ENCODE data around the gene TMEM14B.
"Not testable (repeated sequence)": the region's sequence is repeated elsewhere in the genome, so short reads cannot be mapped to it uniquely, and the experiment has no call there.

TMEM14B gene

DNA sequence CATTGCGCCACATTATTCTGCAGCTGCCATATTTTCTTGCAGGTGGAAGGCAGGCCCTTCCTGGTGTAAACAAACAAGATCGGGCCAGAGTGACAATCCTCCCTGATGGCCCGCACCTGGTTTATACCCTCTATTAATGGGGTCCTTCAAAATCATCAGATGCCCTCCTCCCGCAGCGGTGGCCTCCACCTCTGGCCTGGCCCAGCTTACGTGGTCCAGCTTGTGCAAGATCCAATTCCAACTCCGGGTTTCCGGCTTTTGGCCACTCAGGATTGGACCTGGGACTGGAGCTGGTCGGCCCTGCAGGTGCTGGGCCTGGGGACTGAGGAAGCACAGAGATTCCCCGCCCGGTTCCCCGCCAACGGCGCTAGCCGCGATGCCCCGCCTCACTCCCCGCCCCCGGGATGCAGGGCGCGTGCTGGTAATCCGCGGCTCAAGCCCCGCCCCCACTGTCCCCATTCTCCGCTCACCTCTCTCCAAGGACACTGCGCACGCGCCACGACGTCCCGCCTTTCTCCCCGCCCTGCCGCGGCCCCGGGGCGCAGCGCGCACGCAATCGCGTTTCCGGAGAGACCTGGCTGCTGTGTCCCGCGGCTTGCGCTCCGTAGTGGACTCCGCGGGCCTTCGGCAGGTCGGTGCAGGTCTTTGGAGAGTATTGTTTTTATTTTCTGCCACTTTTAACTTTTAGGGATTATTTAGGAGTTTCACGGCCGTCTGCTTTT is at the start of gene TMEM14B:
TSS of gene TMEM14B (plus strand) at position 555 of the 722 bp plus-strand sequence. CDS start 1,441 bp downstream, outside the sequence.
- H3K4me1 ChIP-seq (ENCODE audit: control insufficient read depth in 1 of 2, insufficient read depth in 2 of 2, low read length in 2 of 2): peaks cover 25 to 26% of the 10 kb centered on the region in 2 donors
- no peaks in the 10 kb centered on the region for H3K9me3 ChIP-seq (ENCODE audit: control insufficient read depth in 1 of 2, low read length in 2 of 2)
- peak within 1 kb of the TSS; percentile 89 to 97 for H3K9ac ChIP-seq (ENCODE audit: low read depth in 1 of 2, low read length in 2 of 2)
- H3K27ac ChIP-seq (ENCODE audit: low read depth, low read length): peak within 1 kb of the TSS; percentile 52
- H3K36me3 ChIP-seq (ENCODE audit: control insufficient read depth in 1 of 2, insufficient read depth in 2 of 2, low read length in 2 of 2): peaks cover 0 to 15% of the 10 kb centered on the region in 2 donors
- H3K4me3 ChIP-seq (ENCODE audit: low read depth in 1 of 2, low read length in 2 of 2): peak within 1 kb of the TSS; percentile 80 to 98
- H3K27me3 ChIP-seq (ENCODE audit: control insufficient read depth in 1 of 2, insufficient read depth in 2 of 2, low read length in 2 of 2): no peaks in the 10 kb centered on the region

DNA sequence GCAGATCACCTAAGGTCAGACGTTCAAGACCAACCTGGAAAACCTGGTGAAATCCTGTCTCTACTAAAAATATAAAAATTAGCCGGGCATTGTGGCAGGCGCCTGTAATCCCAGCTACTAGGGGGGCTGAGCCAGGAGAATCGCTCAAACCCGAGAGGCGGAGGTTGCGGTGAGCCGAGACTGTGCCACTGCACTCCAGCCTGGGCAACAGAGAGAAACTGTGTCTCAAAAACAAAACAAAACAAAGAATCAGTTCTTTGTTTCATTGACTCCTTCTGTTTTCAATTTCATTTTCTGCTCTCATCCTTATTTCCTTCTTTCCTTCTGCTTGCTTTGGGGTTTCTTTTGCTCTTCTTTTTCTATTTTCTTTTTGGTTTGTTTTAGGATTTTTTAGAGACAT is 33.6 kb upstream of the TMEM14B start:
- peaks cover 3 to 9% of the 10 kb centered on the region in 2 donors for H3K9me3 ChIP-seq (ENCODE audit: control insufficient read depth in 1 of 2, low read length in 2 of 2)
- H3K36me3 ChIP-seq (ENCODE audit: control insufficient read depth in 1 of 2, insufficient read depth in 2 of 2, low read length in 2 of 2): peaks cover 0 to 9% of the 10 kb centered on the region in 2 donors
- no peak overlapping the region for H3K4me3 ChIP-seq (ENCODE audit: low read depth in 1 of 2, low read length in 2 of 2)
- H3K27ac ChIP-seq (ENCODE audit: low read depth, low read length): no peak overlapping the region
- no peaks in the 10 kb centered on the region for H3K4me1 ChIP-seq (ENCODE audit: control insufficient read depth in 1 of 2, insufficient read depth in 2 of 2, low read length in 2 of 2)
- no peak overlapping the region for H3K9ac ChIP-seq (ENCODE audit: low read depth in 1 of 2, low read length in 2 of 2)
- H3K27me3 ChIP-seq (ENCODE audit: control insufficient read depth in 1 of 2, insufficient read depth in 2 of 2, low read length in 2 of 2): no peaks in the 10 kb centered on the region

DNA sequence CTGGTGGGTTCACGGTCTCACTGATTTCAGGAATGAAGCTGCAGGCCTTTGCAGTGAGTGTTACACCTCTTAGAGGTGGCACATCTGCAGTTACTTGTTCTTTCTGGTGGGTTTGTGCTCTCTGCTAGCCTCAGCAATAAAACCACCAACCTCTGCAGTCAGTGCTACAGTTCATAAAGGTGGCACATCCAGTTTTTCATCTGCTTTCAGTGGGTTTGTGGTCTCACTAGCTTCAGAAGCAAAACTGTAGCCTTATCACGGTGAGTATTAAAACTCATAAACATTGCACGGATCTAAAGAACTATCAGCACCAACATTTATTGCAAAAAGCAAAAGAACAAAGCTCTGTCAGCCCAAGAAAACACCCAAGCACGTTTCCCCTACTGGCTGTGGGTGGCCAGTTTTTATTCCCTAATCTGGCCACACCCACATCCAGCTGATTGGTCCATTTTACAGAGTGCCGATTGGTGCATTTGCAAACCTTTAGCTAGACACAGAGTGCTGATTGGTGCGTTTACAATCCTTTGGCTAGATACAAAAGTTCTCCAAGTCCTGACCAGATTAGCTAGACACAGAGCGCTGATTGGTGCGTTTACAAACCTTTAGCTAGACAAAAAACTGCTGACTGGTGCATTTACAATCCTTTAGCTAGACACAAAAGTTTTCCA is 28.2 kb upstream of the TMEM14B start:
- H3K36me3 ChIP-seq (ENCODE audit: control insufficient read depth in 1 of 2, insufficient read depth in 2 of 2, low read length in 2 of 2): no peaks in the 10 kb centered on the region
- H3K9me3 ChIP-seq (ENCODE audit: control insufficient read depth in 1 of 2, low read length in 2 of 2): peaks cover 3 to 14% of the 10 kb centered on the region in 2 donors
- peak overlapping the region; percentile 64 to 82 for H3K4me3 ChIP-seq (ENCODE audit: low read depth in 1 of 2, low read length in 2 of 2)
- no peaks in the 10 kb centered on the region for H3K27me3 ChIP-seq (ENCODE audit: control insufficient read depth in 1 of 2, insufficient read depth in 2 of 2, low read length in 2 of 2)
- H3K27ac ChIP-seq (ENCODE audit: low read depth, low read length): no peak overlapping the region
- peaks cover 12 to 19% of the 10 kb centered on the region in 2 donors for H3K4me1 ChIP-seq (ENCODE audit: control insufficient read depth in 1 of 2, insufficient read depth in 2 of 2, low read length in 2 of 2)
- peak overlapping the region; percentile 58 to 85 for H3K9ac ChIP-seq (ENCODE audit: low read depth in 1 of 2, low read length in 2 of 2)

DNA sequence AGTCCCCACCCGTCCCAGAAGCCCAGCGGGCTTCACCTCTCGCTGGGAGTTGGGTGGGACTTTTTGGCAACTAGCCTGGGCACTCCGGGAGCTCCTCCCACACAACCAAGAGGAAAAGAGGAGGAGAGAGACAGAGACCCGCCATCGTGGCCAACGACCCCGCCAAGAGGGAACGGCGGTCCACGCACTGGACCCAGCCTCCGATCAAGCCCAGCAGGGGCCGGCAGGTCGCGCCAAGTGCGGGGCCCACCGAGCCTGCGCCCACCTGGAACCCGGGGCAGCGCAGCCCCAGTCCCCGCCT is 27.7 kb upstream of the TMEM14B start:
- Histone ChIP-seq H3K4me3 (ENCODE audit: low read depth in 1 of 2, low read length in 2 of 2) (peak overlapping the region; percentile 64 to 82), H3K27me3 (ENCODE audit: control insufficient read depth in 1 of 2, insufficient read depth in 2 of 2, low read length in 2 of 2) (no peaks in the 10 kb centered on the region), H3K27ac (ENCODE audit: low read depth, low read length) (peak overlapping the region; percentile 60), H3K9me3 (ENCODE audit: control insufficient read depth in 1 of 2, low read length in 2 of 2) (peaks cover 3 to 14% of the 10 kb centered on the region in 2 donors), H3K4me1 (ENCODE audit: control insufficient read depth in 1 of 2, insufficient read depth in 2 of 2, low read length in 2 of 2) (peaks cover 12 to 23% of the 10 kb centered on the region in 2 donors), H3K36me3 (ENCODE audit: control insufficient read depth in 1 of 2, insufficient read depth in 2 of 2, low read length in 2 of 2) (peaks cover 0 to 3% of the 10 kb centered on the region in 2 donors), H3K9ac (ENCODE audit: low read depth in 1 of 2, low read length in 2 of 2) (peak overlapping the region; percentile 58 to 85)

DNA sequence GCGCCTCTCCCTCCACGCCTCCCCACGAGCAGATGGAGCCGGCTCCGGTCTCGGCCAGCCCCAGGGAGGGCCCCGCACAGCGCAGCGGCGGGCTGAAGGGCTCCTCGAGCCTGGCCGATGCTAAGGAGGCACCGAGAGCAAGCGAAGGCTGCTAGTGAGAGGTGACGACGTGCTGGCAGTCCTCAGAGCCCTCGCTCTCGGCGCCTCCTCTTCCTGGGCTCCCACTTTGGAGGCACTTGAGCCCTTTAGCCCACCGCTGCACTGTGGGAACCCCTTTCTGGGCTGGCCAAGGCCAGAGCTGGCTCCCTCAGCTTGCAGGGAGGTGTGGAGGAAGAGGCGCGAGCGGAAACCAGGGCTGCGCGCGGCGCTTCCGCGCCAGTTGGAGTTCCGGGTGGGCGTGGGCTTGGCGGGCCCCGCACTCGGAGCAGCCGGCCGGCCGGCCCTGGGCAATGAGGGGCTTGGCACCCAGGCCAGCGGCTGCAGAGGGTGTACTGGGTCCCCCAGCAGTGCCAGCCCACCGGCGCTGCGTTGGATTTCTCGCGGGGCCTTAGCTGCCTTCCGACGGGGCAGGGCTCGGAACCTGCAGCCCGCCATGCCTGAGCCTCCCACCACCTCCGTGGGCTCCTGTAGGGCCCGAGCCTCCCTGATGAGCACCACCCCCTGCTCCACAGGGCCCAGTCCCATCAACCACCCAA is 27.2 kb upstream of the TMEM14B start:
- peaks cover 12 to 25% of the 10 kb centered on the region in 2 donors for H3K4me1 ChIP-seq (ENCODE audit: control insufficient read depth in 1 of 2, insufficient read depth in 2 of 2, low read length in 2 of 2)
- H3K4me3 ChIP-seq (ENCODE audit: low read depth in 1 of 2, low read length in 2 of 2): peak overlapping the region; percentile 64 to 82
- no peaks in the 10 kb centered on the region for H3K27me3 ChIP-seq (ENCODE audit: control insufficient read depth in 1 of 2, insufficient read depth in 2 of 2, low read length in 2 of 2)
- peaks cover 3 to 14% of the 10 kb centered on the region in 2 donors for H3K9me3 ChIP-seq (ENCODE audit: control insufficient read depth in 1 of 2, low read length in 2 of 2)
- H3K27ac ChIP-seq (ENCODE audit: low read depth, low read length): peak overlapping the region; percentile 74
- peak overlapping the region; percentile 58 to 85 for H3K9ac ChIP-seq (ENCODE audit: low read depth in 1 of 2, low read length in 2 of 2)
- H3K36me3 ChIP-seq (ENCODE audit: control insufficient read depth in 1 of 2, insufficient read depth in 2 of 2, low read length in 2 of 2): peaks cover 0 to 6% of the 10 kb centered on the region in 2 donors

DNA sequence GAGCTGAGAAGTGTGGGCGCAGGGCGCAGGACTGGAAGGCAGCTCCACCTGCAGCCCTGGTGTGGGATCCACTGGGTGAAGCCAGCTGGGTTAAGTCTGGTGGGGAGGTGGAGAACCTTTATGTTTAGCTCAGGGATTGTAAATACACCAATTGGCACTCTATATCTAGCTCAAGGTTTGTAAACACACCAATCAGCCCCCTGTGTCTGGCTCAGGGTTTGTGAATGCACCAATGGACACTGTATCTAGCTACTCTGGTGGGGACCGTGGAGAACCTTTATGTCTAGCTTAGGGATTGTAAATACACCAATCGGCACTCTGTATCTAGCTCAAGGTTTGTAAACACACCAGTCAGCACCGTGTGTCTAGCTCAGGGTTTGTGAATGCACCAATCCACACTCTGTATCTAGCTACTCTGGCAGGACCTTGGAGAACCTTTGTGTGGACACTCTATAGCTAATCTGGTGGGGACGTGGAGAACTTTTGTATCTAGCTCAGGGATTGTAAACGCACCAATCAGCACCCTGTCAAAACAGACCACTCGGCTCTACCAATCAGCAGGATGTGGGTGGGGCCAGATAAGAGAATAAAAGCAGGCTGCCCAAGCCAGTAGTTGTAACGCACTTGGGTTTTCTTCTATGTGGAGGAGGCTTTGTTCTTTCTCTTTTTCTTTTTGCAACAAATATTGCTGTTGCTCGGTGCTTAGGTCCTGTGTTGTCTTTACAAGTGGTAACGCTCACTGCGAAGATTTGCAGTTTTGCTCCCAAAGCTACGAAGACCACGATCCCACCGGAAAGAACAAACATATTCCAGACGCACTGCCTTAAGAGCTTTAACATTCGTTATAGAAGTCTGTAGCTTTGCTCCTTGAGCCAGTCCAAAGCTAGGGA is 26.4 kb upstream of the TMEM14B start:
- peaks cover 12 to 25% of the 10 kb centered on the region in 2 donors for H3K4me1 ChIP-seq (ENCODE audit: control insufficient read depth in 1 of 2, insufficient read depth in 2 of 2, low read length in 2 of 2)
- H3K4me3 ChIP-seq (ENCODE audit: low read depth in 1 of 2, low read length in 2 of 2): peak overlapping the region; percentile 64 to 82
- H3K9me3 ChIP-seq (ENCODE audit: control insufficient read depth in 1 of 2, low read length in 2 of 2): peaks cover 3 to 14% of the 10 kb centered on the region in 2 donors
- peak overlapping the region; percentile 58 to 85 for H3K9ac ChIP-seq (ENCODE audit: low read depth in 1 of 2, low read length in 2 of 2)
- H3K36me3 ChIP-seq (ENCODE audit: control insufficient read depth in 1 of 2, insufficient read depth in 2 of 2, low read length in 2 of 2); H3K27me3 ChIP-seq (ENCODE audit: control insufficient read depth in 1 of 2, insufficient read depth in 2 of 2, low read length in 2 of 2): not testable (repeated sequence)
- H3K27ac ChIP-seq (ENCODE audit: low read depth, low read length): peak overlapping the region; percentile 74

DNA sequence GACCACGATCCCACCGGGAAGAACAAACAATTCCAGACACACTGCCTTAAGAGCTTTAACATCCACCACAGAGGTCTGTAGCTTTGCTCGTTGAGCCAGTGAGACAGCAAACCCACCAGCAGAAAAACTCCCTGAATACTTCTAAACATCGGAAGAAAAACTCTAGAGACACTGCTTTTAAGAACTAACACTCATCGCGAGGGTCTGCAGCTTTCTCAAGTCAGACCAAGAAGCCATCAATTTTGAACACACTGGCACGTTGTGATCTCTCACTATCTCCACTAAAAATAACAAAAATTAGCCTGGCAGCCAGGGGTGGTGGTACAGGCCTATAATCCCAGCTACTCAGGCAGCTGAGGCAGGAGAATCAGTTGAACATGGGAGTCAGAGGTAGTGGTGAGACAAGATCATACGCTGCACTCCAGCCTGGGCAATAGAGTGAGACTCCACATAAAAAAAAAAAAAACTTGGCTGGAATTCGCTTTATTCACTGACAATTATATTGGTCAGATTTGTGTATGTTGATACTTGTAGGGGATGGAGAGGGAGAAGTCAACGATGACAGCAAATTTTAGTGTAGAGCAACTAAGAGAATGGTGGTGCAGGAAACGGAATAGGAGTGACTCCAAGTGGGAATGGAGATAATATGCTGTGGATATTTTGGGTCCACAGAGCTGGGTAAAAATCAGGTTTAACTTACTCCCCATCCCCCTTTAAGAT is 25.6 kb upstream of the TMEM14B start:
- peaks cover 7 to 11% of the 10 kb centered on the region in 2 donors for H3K36me3 ChIP-seq (ENCODE audit: control insufficient read depth in 1 of 2, insufficient read depth in 2 of 2, low read length in 2 of 2)
- peak overlapping the region; percentile 74 for H3K27ac ChIP-seq (ENCODE audit: low read depth, low read length)
- no peaks in the 10 kb centered on the region for H3K27me3 ChIP-seq (ENCODE audit: control insufficient read depth in 1 of 2, insufficient read depth in 2 of 2, low read length in 2 of 2)
- H3K4me3 ChIP-seq (ENCODE audit: low read depth in 1 of 2, low read length in 2 of 2): peak overlapping the region; percentile 91 to 93
- peaks cover 3 to 14% of the 10 kb centered on the region in 2 donors for H3K9me3 ChIP-seq (ENCODE audit: control insufficient read depth in 1 of 2, low read length in 2 of 2)
- H3K9ac ChIP-seq (ENCODE audit: low read depth in 1 of 2, low read length in 2 of 2): peak overlapping the region; percentile 51 to 98
- H3K4me1 ChIP-seq (ENCODE audit: control insufficient read depth in 1 of 2, insufficient read depth in 2 of 2, low read length in 2 of 2): peaks cover 12 to 25% of the 10 kb centered on the region in 2 donors

DNA sequence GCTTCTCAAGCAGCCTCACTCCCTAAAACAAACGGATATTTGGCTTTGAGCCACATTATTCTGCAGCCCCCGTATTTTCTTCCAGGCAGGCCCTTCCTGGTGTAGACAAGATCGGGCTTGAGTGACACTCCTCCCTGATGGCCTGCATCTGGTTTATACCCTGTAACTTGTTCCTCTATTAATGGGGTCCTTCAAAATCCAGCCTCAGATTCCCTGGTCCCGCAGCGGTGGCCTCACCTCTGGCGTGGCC is 25.1 kb upstream of the TMEM14B start:
- Histone ChIP-seq H3K27me3 (ENCODE audit: control insufficient read depth in 1 of 2, insufficient read depth in 2 of 2, low read length in 2 of 2) (no peaks in the 10 kb centered on the region), H3K9me3 (ENCODE audit: control insufficient read depth in 1 of 2, low read length in 2 of 2) (peaks cover 3 to 14% of the 10 kb centered on the region in 2 donors), H3K9ac (ENCODE audit: low read depth in 1 of 2, low read length in 2 of 2) (peak overlapping the region; percentile 51 to 98), H3K4me1 (ENCODE audit: control insufficient read depth in 1 of 2, insufficient read depth in 2 of 2, low read length in 2 of 2) (peaks cover 12 to 25% of the 10 kb centered on the region in 2 donors), H3K36me3 (ENCODE audit: control insufficient read depth in 1 of 2, insufficient read depth in 2 of 2, low read length in 2 of 2) (peaks cover 7 to 11% of the 10 kb centered on the region in 2 donors), H3K27ac (ENCODE audit: low read depth, low read length) (peak overlapping the region; percentile 74), H3K4me3 (ENCODE audit: low read depth in 1 of 2, low read length in 2 of 2) (peak overlapping the region; percentile 91 to 93)

DNA sequence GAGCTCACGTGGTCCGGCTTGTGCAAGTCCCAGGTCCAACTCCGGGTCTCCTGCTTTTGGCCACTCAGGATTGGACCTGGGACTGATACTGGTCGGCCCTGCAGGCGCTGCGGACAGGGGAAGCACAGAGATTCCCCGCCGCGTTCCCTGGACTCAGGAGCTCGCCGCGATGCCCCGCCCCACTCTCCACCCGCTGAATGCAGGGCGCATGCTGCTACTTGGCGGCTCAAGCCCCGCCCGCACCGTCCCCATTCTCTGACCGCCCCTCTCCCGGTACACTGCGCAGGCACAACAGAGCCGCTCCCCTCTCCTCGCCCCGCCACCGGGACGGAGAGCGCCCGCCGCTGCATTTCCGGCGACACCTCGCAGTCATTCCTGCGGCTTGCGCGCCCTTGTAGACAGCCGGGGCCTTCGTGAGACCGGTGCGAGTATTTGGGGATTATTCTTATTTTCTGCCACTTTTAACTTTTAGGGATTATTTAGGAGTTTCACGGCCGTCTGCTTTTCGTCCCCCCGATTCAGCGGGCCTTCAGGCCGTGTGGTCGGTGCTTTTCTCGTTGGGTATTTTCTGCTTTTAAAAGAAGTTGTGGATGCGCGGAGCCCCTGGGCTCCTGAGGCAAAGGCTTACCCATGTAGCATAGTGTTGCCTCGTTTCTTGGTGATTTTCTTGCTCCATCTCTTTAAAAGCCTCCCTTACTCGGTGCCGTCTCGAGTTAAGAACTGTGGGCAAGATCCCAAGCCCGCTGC is 24.6 kb upstream of the TMEM14B start, which contains the start of gene TMEM14C:
TSS of gene TMEM14C (plus strand) at position 251 of the 747 bp plus-strand sequence. CDS start 1,544 bp downstream, outside the sequence.
- H3K4me1 ChIP-seq (ENCODE audit: control insufficient read depth in 1 of 2, insufficient read depth in 2 of 2, low read length in 2 of 2): peaks cover 12 to 25% of the 10 kb centered on the region in 2 donors
- H3K36me3 ChIP-seq (ENCODE audit: control insufficient read depth in 1 of 2, insufficient read depth in 2 of 2, low read length in 2 of 2): peaks cover 7 to 15% of the 10 kb centered on the region in 2 donors
- peaks cover 3 to 14% of the 10 kb centered on the region in 2 donors for H3K9me3 ChIP-seq (ENCODE audit: control insufficient read depth in 1 of 2, low read length in 2 of 2)
- H3K27me3 ChIP-seq (ENCODE audit: control insufficient read depth in 1 of 2, insufficient read depth in 2 of 2, low read length in 2 of 2): no peaks in the 10 kb centered on the region
- peak within 1 kb of the TSS; percentile 74 for H3K27ac ChIP-seq (ENCODE audit: low read depth, low read length)
- H3K4me3 ChIP-seq (ENCODE audit: low read depth in 1 of 2, low read length in 2 of 2): peak within 1 kb of the TSS; percentile 91 to 93
- peak within 1 kb of the TSS; percentile 93 to 98 for H3K9ac ChIP-seq (ENCODE audit: low read depth in 1 of 2, low read length in 2 of 2)
